BLaER1 (cell line): ENCODE results near the gene FDPS.
"Not testable (repeated sequence)": the region's sequence is repeated elsewhere in the genome, so short reads cannot be mapped to it uniquely, and the experiment has no call there.

ENCODE experiments used
- H3K27ac ChIP-seq: shearing (Covaris generic); formaldehyde crosslinking; 2 replicates; pipeline ENCODE4 v1.8.1; 2022
- H3K27me3 ChIP-seq: shearing (Covaris generic); formaldehyde crosslinking; 2 replicates; pipeline ENCODE4 v1.8.1; 2022
- H3K36me3 ChIP-seq: shearing (Covaris generic); formaldehyde crosslinking; 2 replicates; pipeline ENCODE4 v1.8.1; 2022
- H3K4me1 ChIP-seq: shearing (Covaris generic); formaldehyde crosslinking; 2 replicates; pipeline ENCODE4 v1.8.1; 2022
- H3K4me2 ChIP-seq: shearing (Covaris generic); formaldehyde crosslinking; 2 replicates; pipeline ENCODE4 v1.8.1; 2022
- H3K4me3 ChIP-seq: shearing (Covaris generic); formaldehyde crosslinking; 2 replicates; pipeline ENCODE4 v1.8.1; 2022
- H3K9ac ChIP-seq: shearing (Covaris generic); formaldehyde crosslinking; 2 replicates; pipeline ENCODE4 v1.8.1; 2022
- H3K9me3 ChIP-seq: shearing (Covaris generic); formaldehyde crosslinking; 2 replicates; pipeline ENCODE4 v1.8.1; 2022
- H4K20me1 ChIP-seq: shearing (Covaris generic); formaldehyde crosslinking; 2 replicates; pipeline ENCODE4 v1.8.1; 2022
- Cebpa-rat ChIP-seq: shearing (Covaris generic); IDR thresholded peaks from 2 replicates; pipeline ENCODE4 v1.8.1; 2022

Gene FDPS

DNA sequence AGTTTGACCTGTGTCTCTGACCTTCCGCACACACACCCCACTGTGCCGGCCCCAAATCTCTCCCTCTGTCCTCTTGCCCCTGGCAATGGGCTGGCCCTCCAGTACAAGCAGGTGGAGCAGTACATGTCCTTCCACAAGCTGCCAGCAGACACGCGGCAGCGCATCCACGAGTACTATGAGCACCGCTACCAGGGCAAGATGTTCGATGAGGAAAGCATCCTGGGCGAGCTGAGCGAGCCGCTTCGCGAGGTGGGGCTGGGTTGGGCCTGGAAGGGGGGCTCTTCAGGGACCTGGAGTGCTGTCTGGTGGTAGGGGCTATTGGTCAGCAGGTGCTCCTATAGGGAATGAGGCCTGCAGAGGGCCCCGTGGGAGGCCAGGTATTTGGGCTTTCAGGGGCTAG lies 23.6 kb upstream of the FDPS start:
- no peak overlapping the region for H3K4me2 ChIP-seq
- H3K36me3 ChIP-seq, result peaks cover 4% of the 10 kb centered on the region; the same call in 1 of the 2 replicates
- no peaks in the 10 kb centered on the region for H4K20me1 ChIP-seq
- no peak overlapping the region for H3K4me3 ChIP-seq
- no peak for TF ChIP-seq Cebpa-rat
- H3K4me1 ChIP-seq, result no peaks in the 10 kb centered on the region
- H3K9me3 ChIP-seq, result no peaks in the 10 kb centered on the region
- no peaks in the 10 kb centered on the region for H3K27me3 ChIP-seq
- no peak overlapping the region for H3K27ac ChIP-seq
- H3K9ac ChIP-seq, result no peak overlapping the region

DNA sequence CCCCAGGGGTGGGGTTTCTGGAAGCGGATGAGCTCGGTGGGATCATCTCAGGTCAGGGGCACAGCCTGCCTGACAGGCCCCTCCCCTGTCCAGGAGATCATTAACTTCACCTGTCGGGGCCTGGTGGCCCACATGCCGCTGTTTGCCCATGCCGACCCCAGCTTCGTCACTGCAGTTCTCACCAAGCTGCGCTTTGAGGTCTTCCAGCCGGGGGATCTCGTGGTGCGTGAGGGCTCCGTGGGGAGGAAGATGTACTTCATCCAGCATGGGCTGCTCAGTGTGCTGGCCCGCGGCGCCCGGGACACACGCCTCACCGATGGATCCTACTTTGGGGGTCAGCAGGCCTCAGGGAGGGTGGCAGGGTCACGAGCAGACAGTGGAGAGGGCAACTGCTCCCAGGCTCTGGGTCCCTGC lies 23.0 kb upstream of the FDPS start:
- Histone ChIP-seq H4K20me1 (no peaks in the 10 kb centered on the region), H3K27ac (no peak overlapping the region), H3K9me3 (no peaks in the 10 kb centered on the region), H3K27me3 (no peaks in the 10 kb centered on the region), H3K36me3 (peaks cover 4% of the 10 kb centered on the region; the same call in 1 of the 2 replicates), H3K4me1 (no peaks in the 10 kb centered on the region), H3K9ac (no peak overlapping the region), H3K4me3 (no peak overlapping the region), H3K4me2 (no peak overlapping the region)
- no peak for TF ChIP-seq Cebpa-rat

DNA sequence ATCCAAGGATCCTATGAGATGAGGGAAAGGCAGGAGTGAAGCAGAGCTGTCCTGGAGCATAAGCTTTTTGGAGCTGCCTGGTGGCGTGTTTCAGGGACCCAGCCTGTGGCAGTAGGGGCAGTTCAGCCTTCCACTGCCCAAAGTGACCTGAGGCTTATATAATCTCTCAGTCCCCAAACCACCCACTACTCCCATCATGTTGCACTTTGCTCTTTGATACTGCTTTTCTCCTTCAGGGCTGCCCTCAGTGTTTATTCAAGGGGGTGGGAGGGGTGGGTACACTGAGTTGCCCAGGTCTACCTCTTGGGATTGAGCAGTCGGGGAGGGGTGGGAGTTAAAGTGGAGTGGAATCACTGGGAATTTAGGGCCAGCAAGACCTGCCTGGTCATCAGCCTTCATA lies 22.1 kb upstream of the FDPS start:
- no peak overlapping the region for H3K9ac ChIP-seq
- H3K27ac ChIP-seq, result no peak overlapping the region
- H3K9me3 ChIP-seq, result no peaks in the 10 kb centered on the region
- H3K4me2 ChIP-seq, result no peak overlapping the region
- no peak overlapping the region for H3K4me3 ChIP-seq
- H3K36me3 ChIP-seq, result peaks cover 4% of the 10 kb centered on the region; the same call in 1 of the 2 replicates
- TF ChIP-seq Cebpa-rat, result no peak
- H3K27me3 ChIP-seq, result no peaks in the 10 kb centered on the region
- H4K20me1 ChIP-seq, result no peaks in the 10 kb centered on the region
- no peaks in the 10 kb centered on the region for H3K4me1 ChIP-seq

DNA sequence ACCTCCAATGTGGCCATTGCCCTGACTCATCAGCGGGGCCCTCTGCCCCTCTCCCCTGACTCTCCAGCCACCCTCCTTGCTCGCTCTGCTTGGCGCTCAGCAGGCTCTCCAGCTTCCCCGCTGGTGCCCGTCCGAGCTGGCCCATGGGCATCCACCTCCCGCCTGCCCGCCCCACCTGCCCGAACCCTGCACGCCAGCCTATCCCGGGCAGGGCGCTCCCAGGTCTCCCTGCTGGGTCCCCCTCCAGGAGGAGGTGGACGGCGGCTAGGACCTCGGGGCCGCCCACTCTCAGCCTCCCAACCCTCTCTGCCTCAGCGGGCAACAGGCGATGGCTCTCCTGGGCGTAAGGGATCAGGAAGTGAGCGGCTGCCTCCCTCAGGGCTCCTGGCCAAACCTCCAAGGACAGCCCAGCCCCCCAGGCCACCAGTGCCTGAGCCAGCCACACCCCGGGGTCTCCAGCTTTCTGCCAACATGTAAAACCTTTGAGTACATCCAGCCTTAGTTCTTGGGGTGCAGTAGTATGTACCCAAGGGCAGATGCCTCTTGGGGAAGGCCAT lies 20.6 kb upstream of the FDPS start:
- no peak for TF ChIP-seq Cebpa-rat
- Histone ChIP-seq H3K27ac (no peak overlapping the region), H3K4me2 (no peak overlapping the region), H3K4me1 (no peaks in the 10 kb centered on the region), H4K20me1 (no peaks in the 10 kb centered on the region), H3K9ac (no peak overlapping the region), H3K4me3 (no peak overlapping the region), H3K9me3 (no peaks in the 10 kb centered on the region), H3K27me3 (no peaks in the 10 kb centered on the region), H3K36me3 (peaks cover 4% of the 10 kb centered on the region; the same call in 1 of the 2 replicates)

DNA sequence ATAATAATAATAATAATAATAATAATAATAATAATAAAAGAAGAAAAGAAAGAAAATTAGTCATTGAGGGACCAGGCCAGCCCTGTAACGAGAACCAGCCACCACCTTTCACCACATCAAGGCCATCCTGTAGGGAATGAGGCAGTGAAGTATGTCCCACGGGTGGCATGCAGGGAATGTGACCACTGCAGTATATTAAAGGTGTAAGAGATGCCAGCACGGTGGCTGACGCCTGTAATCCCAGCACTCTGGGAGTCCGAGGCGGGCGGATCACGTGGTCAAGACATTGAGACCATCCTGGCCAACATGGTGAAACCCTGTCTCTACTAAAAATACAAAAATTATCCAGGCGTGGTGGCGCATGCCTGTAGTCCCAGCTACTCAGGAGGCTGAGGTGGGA lies 17.7 kb upstream of the FDPS start:
- H3K9me3 ChIP-seq, H3K4me1 ChIP-seq, H3K36me3 ChIP-seq, H3K4me3 ChIP-seq, H3K4me2 ChIP-seq, H4K20me1 ChIP-seq, H3K27ac ChIP-seq, H3K9ac ChIP-seq: not testable (repeated sequence)
- H3K27me3 ChIP-seq, result peaks cover 24% of the 10 kb centered on the region

DNA sequence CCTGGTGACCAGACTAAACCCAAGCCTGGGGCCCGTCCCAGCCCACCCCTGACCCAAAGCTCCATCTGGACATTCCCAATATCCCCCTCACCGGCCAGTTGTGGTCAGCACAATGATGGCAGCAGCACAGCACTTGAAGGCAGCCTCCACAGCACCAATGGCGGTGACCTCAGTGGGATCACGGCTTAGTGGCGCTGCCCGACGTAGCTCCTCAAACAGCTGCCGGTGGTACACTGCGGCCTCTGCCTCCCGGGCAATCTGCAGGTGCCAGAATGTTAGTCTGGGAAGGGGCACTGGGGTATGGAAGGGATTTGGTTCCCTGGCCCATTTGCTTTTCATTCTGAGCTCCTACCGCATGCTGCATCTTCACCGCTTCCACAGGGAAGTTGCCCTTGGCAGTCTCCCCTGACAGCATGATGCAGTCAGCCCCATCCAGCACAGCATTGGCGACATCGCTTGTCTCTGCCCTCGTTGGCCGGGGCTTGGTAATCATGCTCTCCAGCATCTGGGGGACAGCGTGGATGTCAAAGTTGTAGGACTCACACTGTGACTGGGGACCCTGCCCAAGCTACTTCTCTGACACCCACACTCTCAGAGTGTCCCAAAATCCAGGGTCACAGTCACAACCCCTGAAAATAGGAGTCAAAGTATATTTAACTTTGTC lies 15.4 kb upstream of the FDPS start:
- H3K27me3 ChIP-seq, result peaks cover 26% of the 10 kb centered on the region
- no peaks in the 10 kb centered on the region for H3K36me3 ChIP-seq
- H3K4me1 ChIP-seq, result 0 out of 2 replicates have a peak, but pooled peaks cover 7% of the 10 kb centered on the region
- H3K27ac ChIP-seq, result no peak overlapping the region
- H3K4me3 ChIP-seq, result no peak overlapping the region
- no peak for TF ChIP-seq Cebpa-rat
- H4K20me1 ChIP-seq, result no peaks in the 10 kb centered on the region
- no peaks in the 10 kb centered on the region for H3K9me3 ChIP-seq
- no peak overlapping the region for H3K9ac ChIP-seq
- no peak overlapping the region for H3K4me2 ChIP-seq

DNA sequence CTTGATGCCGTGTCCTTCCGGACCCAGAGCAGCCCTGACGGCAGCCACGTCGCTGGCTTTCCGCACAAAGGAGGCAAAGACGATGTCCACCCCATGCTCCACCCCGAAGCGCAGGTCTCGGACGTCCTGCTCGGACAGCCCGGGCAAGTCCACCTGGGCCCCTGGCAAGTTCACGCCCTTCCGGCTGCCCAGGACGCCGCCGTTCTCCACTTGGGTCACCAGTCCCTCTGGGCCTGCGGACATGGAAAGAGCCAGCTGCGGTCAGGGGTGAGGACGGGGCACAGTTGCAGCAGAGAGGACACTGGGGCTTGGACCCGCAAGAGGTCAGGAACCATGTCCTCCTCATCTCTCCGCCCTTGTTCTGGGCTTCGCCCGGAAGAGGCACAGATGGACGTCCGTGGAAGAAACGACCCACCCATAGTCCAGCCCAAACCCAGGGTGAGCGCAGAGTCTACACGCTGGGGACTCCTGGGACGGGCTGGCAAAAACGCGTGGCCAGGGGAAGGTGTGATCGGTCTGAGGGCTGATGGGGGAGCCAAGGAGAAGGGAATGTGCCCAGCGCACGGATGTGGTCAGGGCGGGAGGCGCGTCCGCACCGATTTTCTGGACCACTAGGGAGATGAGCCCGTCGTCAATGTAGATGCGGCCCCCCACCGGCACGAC lies 14.0 kb upstream of the FDPS start:
- Histone ChIP-seq H4K20me1 (no peaks in the 10 kb centered on the region), H3K27me3 (peaks cover 26% of the 10 kb centered on the region), H3K4me1 (0 out of 2 replicates have a peak, but pooled peaks cover 7% of the 10 kb centered on the region), H3K4me3 (no peak overlapping the region), H3K36me3 (no peaks in the 10 kb centered on the region), H3K4me2 (no peak overlapping the region), H3K27ac (no peak overlapping the region), H3K9me3 (no peaks in the 10 kb centered on the region), H3K9ac (no peak overlapping the region)
- TF ChIP-seq Cebpa-rat, result no peak

DNA sequence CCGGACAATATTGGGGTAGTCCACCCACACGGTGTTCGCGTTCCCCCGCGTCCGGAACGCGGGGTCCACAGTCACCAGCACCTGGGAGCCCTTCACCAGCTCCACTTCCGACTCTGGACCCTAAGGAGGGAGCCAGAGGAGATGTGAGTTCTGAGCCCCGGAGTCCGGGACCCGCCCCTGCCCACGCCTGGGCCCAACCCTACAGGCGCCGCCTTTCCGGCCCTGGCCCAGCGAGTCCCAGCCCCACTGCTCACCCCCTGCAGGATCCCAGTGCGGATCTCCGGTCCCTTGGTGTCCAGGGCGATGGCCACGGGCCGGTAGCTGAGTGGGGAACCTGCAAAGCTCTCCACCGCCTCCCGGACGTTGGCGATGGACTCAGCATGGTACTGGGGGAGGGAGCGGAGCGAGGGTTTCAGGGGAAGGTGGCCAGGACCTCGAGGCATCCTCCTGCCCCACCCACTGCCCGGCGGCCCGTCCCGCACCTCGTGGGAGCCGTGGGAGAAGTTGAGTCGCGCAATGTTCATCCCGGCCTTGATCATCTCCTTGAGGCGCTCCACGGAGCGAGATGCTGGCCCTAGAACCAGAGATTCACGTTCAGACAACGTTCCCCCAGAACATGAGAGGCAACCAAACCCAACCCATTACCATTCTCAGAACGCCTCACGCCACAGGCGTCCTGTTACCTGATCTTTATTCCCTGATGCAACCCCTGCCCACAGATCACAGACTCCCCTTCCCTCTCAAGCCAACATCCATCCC lies 13.3 kb upstream of the FDPS start:
- Histone ChIP-seq H3K9ac (no peak overlapping the region), H3K4me3 (no peak overlapping the region)
- no peak for TF ChIP-seq Cebpa-rat

DNA sequence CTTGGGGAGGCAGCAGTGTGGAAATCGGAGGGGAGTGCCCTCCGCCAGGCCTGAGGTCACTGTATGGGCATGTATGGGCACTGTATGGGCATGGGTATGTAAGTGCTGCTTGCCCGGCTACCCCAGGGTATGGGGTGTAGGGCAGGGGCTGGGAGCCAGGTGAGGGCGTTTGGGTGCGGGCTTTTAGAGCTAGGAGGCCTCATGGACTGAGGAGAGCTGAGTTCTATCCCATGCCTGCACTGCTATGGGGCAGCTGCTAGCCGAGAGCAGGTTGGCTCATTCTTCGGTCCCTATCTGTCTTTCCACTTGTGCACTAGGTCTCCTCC lies 12.8 kb upstream of the FDPS start:
- Histone ChIP-seq H3K9ac (no peak overlapping the region), H4K20me1 (no peaks in the 10 kb centered on the region), H3K27me3 (peaks cover 26% of the 10 kb centered on the region), H3K36me3 (no peaks in the 10 kb centered on the region), H3K4me1 (0 out of 2 replicates have a peak, but pooled peaks cover 7% of the 10 kb centered on the region), H3K9me3 (no peaks in the 10 kb centered on the region), H3K4me2 (no peak overlapping the region), H3K4me3 (no peak overlapping the region), H3K27ac (no peak overlapping the region)
- no peak for TF ChIP-seq Cebpa-rat

More for the DNA sequence above, 13.3 kb upstream of the FDPS start:
- Histone ChIP-seq H3K4me2 (no peak overlapping the region), H3K4me1 (0 out of 2 replicates have a peak, but pooled peaks cover 7% of the 10 kb centered on the region), H4K20me1 (no peaks in the 10 kb centered on the region), H3K27ac (no peak overlapping the region), H3K36me3 (no peaks in the 10 kb centered on the region), H3K9me3 (no peaks in the 10 kb centered on the region), H3K27me3 (peaks cover 26% of the 10 kb centered on the region)

DNA sequence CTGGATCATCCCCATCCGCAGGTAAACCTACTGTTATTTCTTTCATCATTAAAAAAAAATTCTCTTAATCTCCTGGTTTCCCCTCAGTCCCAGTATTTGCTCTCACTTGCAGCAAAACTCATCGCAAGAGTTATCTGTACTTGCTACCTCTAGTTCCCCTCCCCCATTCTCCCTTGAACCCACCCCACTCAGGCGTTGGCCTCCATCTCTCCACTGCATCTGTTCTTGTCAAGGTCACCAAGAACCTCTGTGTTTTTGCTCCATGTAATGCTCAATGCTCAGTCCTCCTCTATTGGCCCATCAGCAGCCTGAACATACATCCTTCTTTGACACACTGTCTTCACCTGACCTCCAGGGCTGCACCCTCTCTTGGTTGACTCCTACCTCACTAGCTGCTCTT lies 12.0 kb upstream of the FDPS start:
- H3K4me2 ChIP-seq, result no peak overlapping the region
- H3K9ac ChIP-seq, result no peak overlapping the region
- no peak overlapping the region for H3K27ac ChIP-seq
- H3K4me1 ChIP-seq, result 0 out of 2 replicates have a peak, but pooled peaks cover 7% of the 10 kb centered on the region
- no peaks in the 10 kb centered on the region for H3K9me3 ChIP-seq
- H4K20me1 ChIP-seq, result no peaks in the 10 kb centered on the region
- no peak overlapping the region for H3K4me3 ChIP-seq
- peaks cover 26% of the 10 kb centered on the region for H3K27me3 ChIP-seq
- TF ChIP-seq Cebpa-rat, result no peak
- no peaks in the 10 kb centered on the region for H3K36me3 ChIP-seq
